Epithelial cell of proximal tubule (primary cell): Measurements from ENCODE around the gene PPFIA1. TPM values are rescaled to one million over a fixed set of nuclear protein-coding genes. Genes with fewer than 3 reads are reported as not detected.

ENCODE experiments used
- DNase-seq: peaks from one replicate; pipeline ENCODE4 v3.0.0-alpha.2; 2011; ENCODE audit warnings: low read depth
- H3K4me3 ChIP-seq: 2 replicates; pipeline ENCODE4 v1.5.1; 2011; ENCODE audit warnings: low read depth, mild to moderate bottlenecking, low read length
- CTCF ChIP-seq: conservative IDR thresholded peaks from 2 replicates; pipeline ENCODE4 v1.5.1; 2012; ENCODE audit warnings: low read depth, mild to moderate bottlenecking, low read length
- total RNA-seq: library from RNA; depleted of rRNA; stranded (reverse); fragments of >200 nt; gene quantifications from 2 replicates; pipeline ENCODE4 v1.2.3, GENCODE V29; 2015

Gene PPFIA1
- total RNA-seq, 1 donor from 2014 or later: 18.0 TPM

- DNase-seq: no peak
- H3K4me3 ChIP-seq: no peak overlapping the region
- no peak for TF ChIP-seq CTCF
Measured at GRCh38 chr11:70372076-70372475, 101.6 kb downstream of the PPFIA1 start.

GRCh38 chr11:70376621-70377020 lies 106.1 kb downstream of the PPFIA1 start:
- H3K4me3 ChIP-seq: no peak overlapping the region
- no peak for TF ChIP-seq CTCF
- no peak for DNase-seq

GRCh38 chr11:70377645-70378044 lies 107.2 kb downstream of the PPFIA1 start:
- H3K4me3 ChIP-seq: no peak overlapping the region
- no peak for TF ChIP-seq CTCF
- no peak for DNase-seq

GRCh38 chr11:70378506-70379134 lies 108.1 kb downstream of the PPFIA1 start:
- peak; percentile 33 for TF ChIP-seq CTCF
- H3K4me3 ChIP-seq: no peak overlapping the region
- no peak for DNase-seq

- DNase-seq: no peak
- no peak overlapping the region for H3K4me3 ChIP-seq
- no peak for TF ChIP-seq CTCF
Measured at GRCh38 chr11:70381350-70381749, 110.9 kb downstream of the PPFIA1 start.

- DNase-seq: no peak
- no peak for TF ChIP-seq CTCF
- no peak overlapping the region for H3K4me3 ChIP-seq
Measured at GRCh38 chr11:70381872-70382861, 111.7 kb downstream of the PPFIA1 start.
